Measurements from ENCODE around the gene SIM1.

The SIM1 gene

GRCh38 chr6:100445512-100445911 is 19.2 kb downstream of the SIM1 start:
- Histone ChIP-seq H3K27me3 (ENCODE audit: insufficient read depth, poor library complexity, severe bottlenecking) (peaks cover 26% of the 10 kb centered on the region), H3K4me3 (replicated peaks; ENCODE audit: insufficient read depth, low read length) (no peak overlapping the region), H3K27ac (replicated peaks) (no peak overlapping the region)
- TF ChIP-seq POLR2AphosphoS5 (IDR thresholded peaks at IDR 0.05; ENCODE audit: low read depth) (no peak), SPI1 (IDR thresholded peaks at IDR 0.05; ENCODE audit: borderline replicate concordance, low read depth) (no peak), GABPA (IDR thresholded peaks at IDR 0.05; ENCODE audit: low read depth) (no peak), REST (IDR thresholded peaks at IDR 0.05; ENCODE audit: insufficient replicate concordance, low read depth) (no peak), CTCF (IDR thresholded peaks at IDR 0.05; ENCODE audit: insufficient read depth, low read length) (no peak)
- no peak for DNase-seq (ENCODE audit: low read depth in 1 of 2, low spot score in 1 of 2)

GRCh38 chr6:100440935-100441334 is 23.8 kb downstream of the SIM1 start:
- TF ChIP-seq REST (IDR thresholded peaks at IDR 0.05; ENCODE audit: insufficient replicate concordance, low read depth) (no peak), SPI1 (IDR thresholded peaks at IDR 0.05; ENCODE audit: borderline replicate concordance, low read depth) (no peak), CTCF (IDR thresholded peaks at IDR 0.05; ENCODE audit: insufficient read depth, low read length) (no peak), GABPA (IDR thresholded peaks at IDR 0.05; ENCODE audit: low read depth) (no peak), POLR2AphosphoS5 (IDR thresholded peaks at IDR 0.05; ENCODE audit: low read depth) (no peak)
- no peak for DNase-seq (ENCODE audit: low read depth in 1 of 2, low spot score in 1 of 2)
- Histone ChIP-seq H3K27ac (replicated peaks) (no peak overlapping the region), H3K27me3 (ENCODE audit: insufficient read depth, poor library complexity, severe bottlenecking) (peaks cover 6% of the 10 kb centered on the region), H3K4me3 (replicated peaks; ENCODE audit: insufficient read depth, low read length) (no peak overlapping the region)

- no peak overlapping the region for H3K27ac ChIP-seq (replicated peaks)
- no peak for DNase-seq (ENCODE audit: low read depth in 1 of 2, low spot score in 1 of 2)
- TF ChIP-seq SPI1 (IDR thresholded peaks at IDR 0.05; ENCODE audit: borderline replicate concordance, low read depth): no peak
- no peak for TF ChIP-seq GABPA (IDR thresholded peaks at IDR 0.05; ENCODE audit: low read depth)
- TF ChIP-seq POLR2AphosphoS5 (IDR thresholded peaks at IDR 0.05; ENCODE audit: low read depth): no peak
- TF ChIP-seq CTCF (IDR thresholded peaks at IDR 0.05; ENCODE audit: insufficient read depth, low read length): no peak
- TF ChIP-seq REST (IDR thresholded peaks at IDR 0.05; ENCODE audit: insufficient replicate concordance, low read depth): no peak
- no peaks in the 10 kb centered on the region for H3K27me3 ChIP-seq (ENCODE audit: insufficient read depth, poor library complexity, severe bottlenecking)
- no peak overlapping the region for H3K4me3 ChIP-seq (replicated peaks; ENCODE audit: insufficient read depth, low read length)
Measured at GRCh38 chr6:100435299-100435698, 29.4 kb downstream of the SIM1 start.

Measured in HL-60 (cell line).